Fibroblast of villous mesenchyme (primary cell): Measurements from ENCODE around the gene TTF2. TPM values are rescaled to one million over a fixed set of nuclear protein-coding genes. Genes with fewer than 3 reads are reported as not detected.

Experiments
- DNase-seq: peaks from one replicate; pipeline ENCODE4 v3.0.0-alpha.2; 2010; ENCODE audit warnings: low read depth
- H3K4me3 ChIP-seq: 2 replicates; pipeline ENCODE4 v1.5.1; 2011; ENCODE audit warnings: low read depth, mild to moderate bottlenecking, low read length
- total RNA-seq: library from RNA; depleted of rRNA; stranded (reverse); fragments of >200 nt; gene quantifications from 2 replicates; pipeline ENCODE4 v1.2.3, GENCODE V29; 2012
- TF ChIP-seq, protein P1 (sequence below): IDR thresholded peaks from 2 replicates; pipeline ENCODE4 v1.5.1; 2012; ENCODE audit warnings: low read depth, mild to moderate bottlenecking, low read length; ENCODE audit not compliant: insufficient read depth

The TTF2 gene
- total RNA-seq, 1 donor: 21.2 TPM

DNA sequence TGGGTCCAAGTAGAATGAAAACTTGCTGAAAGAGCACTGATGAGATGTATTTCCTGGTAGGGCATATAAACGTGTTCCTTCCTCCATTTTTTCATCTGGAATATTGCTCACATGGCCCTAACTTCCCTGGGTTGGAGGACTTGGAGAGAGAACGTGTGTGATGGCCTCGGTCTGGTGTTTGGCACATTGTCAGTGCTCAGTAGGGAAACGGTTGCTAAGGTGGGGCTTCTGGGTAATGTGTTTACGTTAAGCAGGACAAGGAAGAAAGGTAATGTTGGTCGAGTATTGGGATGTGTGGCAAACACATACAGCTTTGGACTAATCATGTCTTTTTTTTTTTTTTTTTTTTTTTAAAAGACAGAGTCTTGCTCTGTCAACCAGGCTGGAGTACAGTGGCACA, 6.2 kb downstream of the TTF2 start:
- TF ChIP-seq, protein P1, sequence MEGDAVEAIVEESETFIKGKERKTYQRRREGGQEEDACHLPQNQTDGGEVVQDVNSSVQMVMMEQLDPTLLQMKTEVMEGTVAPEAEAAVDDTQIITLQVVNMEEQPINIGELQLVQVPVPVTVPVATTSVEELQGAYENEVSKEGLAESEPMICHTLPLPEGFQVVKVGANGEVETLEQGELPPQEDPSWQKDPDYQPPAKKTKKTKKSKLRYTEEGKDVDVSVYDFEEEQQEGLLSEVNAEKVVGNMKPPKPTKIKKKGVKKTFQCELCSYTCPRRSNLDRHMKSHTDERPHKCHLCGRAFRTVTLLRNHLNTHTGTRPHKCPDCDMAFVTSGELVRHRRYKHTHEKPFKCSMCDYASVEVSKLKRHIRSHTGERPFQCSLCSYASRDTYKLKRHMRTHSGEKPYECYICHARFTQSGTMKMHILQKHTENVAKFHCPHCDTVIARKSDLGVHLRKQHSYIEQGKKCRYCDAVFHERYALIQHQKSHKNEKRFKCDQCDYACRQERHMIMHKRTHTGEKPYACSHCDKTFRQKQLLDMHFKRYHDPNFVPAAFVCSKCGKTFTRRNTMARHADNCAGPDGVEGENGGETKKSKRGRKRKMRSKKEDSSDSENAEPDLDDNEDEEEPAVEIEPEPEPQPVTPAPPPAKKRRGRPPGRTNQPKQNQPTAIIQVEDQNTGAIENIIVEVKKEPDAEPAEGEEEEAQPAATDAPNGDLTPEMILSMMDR: no peak

DNA sequence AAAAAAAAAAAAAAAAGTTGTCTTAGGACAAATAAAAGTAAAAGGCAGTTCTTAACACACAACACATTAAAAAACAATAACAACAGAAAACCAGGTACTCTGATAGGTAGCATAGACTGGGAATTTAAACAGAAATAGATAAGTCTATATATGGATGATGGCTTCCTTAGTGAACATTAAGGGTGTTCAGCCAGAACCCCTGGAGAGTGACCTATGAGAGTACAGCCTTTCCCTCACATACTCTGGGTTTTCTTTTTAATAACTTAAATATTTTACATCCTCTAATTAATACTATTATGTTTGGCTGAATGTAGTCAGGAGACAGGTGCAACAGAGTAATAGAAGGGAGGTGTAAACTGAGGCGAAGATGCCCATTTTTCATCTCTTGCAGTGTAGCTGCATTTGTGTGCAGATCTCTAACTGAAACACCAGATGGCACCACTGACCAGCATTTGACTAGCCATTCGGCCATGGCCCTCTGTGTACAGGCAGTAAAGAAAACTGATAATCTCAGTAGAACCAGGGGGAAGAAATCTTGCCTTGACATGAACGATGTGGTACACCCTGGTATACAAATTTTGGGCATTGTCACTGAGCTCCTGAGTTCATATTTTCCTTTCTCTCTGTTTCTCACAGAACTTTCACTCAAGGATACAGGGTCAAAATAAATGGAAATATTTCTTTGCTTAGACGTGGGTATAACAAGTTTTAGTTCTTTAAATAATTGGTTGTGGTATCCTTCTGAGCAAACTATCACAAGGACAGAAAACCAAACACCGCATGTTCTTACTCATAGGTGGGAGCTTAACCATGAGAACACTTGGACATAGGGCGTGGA, 7.6 kb downstream of the TTF2 start:
- TF ChIP-seq, protein P1: peak; percentile 83
- peak; percentile 69 for DNase-seq
- H3K4me3 ChIP-seq: no peak overlapping the region

More for the DNA sequence above, 6.2 kb downstream of the TTF2 start:
- DNase-seq: no peak
- no peak overlapping the region for H3K4me3 ChIP-seq

DNA sequence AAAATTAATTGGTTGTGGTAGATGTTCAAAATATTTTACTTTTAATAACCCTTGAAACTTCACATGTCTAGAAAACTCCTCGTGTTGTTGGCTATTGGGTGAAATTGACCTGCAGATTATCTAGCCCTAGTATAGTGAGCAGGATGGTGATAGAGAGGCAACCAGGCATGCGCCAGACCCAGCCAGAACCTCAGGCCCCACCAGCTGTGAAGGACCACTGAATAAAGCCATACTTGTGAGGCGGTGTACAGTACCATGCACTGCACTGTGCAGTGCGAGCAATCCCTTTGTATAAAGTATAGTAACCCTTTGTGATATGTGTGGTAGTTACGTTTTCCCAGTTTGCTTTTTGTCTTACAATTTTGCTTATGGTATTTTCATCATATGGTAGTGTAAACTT, 8.5 kb downstream of the TTF2 start:
- TF ChIP-seq, protein P1: no peak
- DNase-seq: no peak
- H3K4me3 ChIP-seq: no peak overlapping the region

DNA sequence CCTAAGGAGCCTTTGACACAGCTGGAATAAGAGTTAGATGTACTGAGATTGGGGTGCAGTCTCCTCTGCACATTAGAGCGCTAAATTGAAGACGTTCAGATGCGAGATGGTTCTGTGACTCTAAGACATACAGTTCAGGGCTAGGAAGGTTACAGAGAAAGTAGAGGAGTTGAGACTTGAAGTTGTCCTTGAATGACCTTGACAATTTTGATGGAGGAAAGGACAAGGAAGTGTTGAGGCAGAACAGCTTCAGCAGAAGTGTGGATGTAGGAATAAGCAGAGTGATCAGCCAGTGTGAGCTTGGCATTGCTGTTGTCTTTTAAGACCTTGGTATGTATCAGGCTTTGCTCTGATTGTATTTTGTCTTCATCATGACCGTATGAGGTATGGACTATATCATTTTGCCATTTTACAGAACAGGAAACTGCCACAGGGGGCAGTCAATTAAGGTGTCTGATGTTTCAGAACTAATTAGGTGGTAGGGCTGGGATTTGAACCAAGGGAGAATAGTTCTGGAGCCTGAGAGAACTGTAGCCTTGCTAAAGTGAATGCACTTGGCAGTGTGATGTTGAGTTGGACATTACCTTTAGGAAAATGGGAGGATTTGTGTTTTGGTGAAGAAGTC, 9.2 kb downstream of the TTF2 start:
- DNase-seq: no peak
- H3K4me3 ChIP-seq: no peak overlapping the region
- TF ChIP-seq, protein P1: no peak

DNA sequence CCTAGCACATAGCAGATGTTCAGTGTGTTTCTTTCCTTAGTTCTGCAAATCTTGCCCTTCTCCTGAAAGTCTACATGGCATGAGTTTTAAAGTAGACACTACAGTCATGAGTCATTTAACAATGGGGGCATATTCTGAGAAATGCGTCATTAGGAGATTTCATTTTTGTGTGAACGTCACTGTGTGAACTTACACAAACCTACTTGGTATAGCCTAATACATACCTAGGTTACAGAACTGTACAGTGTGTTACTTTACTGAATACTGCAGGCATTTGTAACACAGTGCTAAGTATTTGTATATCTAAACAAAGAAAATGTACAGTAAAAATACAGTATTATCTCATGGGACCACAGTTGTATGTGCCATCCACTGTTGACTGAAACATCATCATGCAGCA, 10.0 kb downstream of the TTF2 start:
- no peak overlapping the region for H3K4me3 ChIP-seq
- TF ChIP-seq, protein P1: no peak
- DNase-seq: no peak

DNA sequence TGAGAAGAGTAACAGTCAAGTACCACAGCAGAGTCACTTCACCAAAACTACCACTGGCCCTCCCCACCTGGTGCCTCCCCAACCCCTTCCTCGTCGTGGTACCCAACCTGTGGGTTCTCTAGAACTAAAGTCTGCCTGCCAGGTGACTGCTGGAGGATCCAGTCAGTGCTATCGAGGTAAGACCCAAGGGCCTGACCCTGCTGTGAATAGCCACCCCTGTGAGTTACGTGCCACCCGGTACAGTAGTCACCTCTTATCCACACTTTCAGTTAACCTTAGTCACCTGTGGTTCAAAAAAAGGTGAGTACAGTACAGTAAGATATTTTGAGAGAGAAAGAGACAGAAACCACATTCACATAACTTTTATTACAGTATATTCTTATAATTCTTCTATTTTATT, 16.5 kb downstream of the TTF2 start:
- H3K4me3 ChIP-seq: no peak overlapping the region
- no peak for DNase-seq
- TF ChIP-seq, protein P1: no peak
